GM12875 (cell line): ENCODE data around the gene MDC1.

ENCODE experiments used
- H3K4me3 ChIP-seq: one replicate; pipeline ENCODE4 v1.5.1; 2011; ENCODE audit warnings: low read depth, low read length, control low read depth
- TF ChIP-seq, protein P1 (sequence below): IDR thresholded peaks from 2 replicates; pipeline ENCODE4 v1.5.1; 2011; ENCODE audit warnings: low read depth, mild to moderate bottlenecking, control low read depth, inconsistent platforms, low read length, moderate library complexity, borderline replicate concordance; ENCODE audit not compliant: insufficient read depth

The MDC1 gene

DNA sequence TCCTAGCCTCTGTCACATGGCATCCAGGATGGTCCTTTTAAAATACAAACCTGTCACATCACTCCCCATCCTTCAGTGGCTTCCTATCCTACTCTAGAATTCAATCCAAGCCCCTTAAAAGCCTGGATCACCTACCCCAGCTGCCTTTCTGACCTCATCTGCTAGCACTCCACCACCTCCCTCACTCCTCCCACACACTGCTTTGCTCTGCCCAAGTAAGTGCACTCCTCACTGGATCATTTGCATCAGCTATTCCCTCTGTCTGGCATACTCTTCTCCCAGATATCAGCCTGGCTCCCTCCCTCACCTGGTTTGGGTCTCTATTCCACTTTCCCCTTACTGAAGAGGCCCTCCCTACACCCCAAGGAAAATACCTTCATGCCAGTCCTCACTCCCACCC, 59.6 kb downstream of the MDC1 start:
- TF ChIP-seq, protein P1, sequence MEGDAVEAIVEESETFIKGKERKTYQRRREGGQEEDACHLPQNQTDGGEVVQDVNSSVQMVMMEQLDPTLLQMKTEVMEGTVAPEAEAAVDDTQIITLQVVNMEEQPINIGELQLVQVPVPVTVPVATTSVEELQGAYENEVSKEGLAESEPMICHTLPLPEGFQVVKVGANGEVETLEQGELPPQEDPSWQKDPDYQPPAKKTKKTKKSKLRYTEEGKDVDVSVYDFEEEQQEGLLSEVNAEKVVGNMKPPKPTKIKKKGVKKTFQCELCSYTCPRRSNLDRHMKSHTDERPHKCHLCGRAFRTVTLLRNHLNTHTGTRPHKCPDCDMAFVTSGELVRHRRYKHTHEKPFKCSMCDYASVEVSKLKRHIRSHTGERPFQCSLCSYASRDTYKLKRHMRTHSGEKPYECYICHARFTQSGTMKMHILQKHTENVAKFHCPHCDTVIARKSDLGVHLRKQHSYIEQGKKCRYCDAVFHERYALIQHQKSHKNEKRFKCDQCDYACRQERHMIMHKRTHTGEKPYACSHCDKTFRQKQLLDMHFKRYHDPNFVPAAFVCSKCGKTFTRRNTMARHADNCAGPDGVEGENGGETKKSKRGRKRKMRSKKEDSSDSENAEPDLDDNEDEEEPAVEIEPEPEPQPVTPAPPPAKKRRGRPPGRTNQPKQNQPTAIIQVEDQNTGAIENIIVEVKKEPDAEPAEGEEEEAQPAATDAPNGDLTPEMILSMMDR: no peak
- H3K4me3 ChIP-seq: no peak overlapping the region

DNA sequence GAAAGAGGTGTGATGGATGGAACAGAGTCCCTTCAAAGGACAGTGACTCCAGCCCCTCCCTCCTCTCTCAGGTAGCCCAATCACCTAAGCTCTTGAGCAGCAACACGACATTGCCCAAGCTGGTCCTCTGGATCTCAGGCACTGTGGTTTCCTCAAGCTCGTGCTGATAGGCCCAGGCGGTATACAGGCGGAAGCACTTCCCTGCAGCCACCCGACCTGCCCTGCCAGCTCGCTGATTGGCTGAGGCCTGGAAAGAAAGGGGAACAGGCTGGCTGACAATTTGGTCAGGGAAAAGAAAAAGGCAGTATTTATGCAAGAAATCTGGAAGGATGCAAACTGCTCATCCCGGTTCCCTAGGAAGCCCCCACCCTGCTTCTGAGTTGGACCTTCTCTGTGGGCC, 60.6 kb downstream of the MDC1 start:
- TF ChIP-seq, protein P1: no peak
- H3K4me3 ChIP-seq: no peak overlapping the region

DNA sequence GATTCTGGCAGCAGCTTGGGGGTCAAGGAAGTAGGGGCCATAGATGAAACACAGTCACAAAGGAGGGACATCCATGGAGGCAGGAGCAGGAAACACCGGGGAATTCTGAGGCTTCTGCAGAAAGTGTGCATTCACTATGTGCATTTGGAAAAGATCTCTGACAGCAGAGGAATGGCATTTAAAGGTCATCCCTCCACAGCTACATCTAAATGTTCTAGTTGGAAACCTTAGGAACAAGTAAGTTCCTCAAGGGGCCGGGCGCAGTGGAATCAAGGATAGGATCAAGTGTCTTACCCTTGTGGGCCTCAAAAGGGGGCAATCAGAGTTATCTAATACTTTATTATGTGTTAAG, 61.4 kb downstream of the MDC1 start:
- TF ChIP-seq, protein P1: no peak
- no peak overlapping the region for H3K4me3 ChIP-seq

DNA sequence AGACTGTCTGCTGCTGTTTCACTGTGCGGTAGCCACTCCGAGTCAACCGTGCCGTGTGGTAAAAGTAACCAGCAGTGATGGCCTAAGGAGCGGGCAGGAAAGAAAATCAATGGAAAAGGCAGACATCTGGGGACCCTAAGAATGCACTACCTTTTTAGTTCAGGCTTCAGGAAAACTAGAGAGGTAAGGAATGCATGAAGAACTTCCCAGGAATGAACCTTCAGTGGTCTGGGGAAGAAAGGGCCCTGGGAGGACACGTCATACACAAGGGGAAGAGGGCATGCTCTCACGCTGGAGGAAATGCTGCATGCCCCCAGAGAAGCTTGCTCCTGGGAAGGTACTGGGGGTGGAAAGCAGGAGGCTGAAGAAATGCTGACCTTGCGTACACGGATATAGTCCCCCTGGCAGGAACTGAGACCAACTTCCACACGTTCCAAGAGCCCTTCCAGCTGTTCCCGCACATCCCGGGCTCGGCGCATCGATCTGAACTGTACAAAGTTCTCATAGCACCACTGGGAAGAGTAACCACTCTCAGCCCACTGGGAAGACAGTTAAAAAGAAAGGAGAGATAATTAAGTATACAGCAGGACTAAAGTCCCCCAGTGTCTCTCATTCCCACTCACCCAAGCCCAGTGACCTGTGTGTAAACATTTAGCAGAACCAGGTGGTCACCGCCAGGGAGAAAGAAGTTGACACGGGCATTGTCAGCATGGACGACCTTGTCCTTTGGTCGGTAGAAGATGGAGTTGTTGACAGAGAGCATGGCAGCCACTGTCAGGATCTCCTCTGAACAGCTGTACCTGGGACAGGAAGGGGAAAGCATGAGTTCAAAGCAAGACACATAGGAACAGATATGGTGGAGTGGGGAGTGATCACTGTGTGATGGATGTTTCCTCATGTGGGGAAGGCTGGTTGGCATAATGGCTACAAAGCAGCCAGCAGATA, 62.0 kb downstream of the MDC1 start:
- TF ChIP-seq, protein P1: no peak
- H3K4me3 ChIP-seq: no peak overlapping the region

DNA sequence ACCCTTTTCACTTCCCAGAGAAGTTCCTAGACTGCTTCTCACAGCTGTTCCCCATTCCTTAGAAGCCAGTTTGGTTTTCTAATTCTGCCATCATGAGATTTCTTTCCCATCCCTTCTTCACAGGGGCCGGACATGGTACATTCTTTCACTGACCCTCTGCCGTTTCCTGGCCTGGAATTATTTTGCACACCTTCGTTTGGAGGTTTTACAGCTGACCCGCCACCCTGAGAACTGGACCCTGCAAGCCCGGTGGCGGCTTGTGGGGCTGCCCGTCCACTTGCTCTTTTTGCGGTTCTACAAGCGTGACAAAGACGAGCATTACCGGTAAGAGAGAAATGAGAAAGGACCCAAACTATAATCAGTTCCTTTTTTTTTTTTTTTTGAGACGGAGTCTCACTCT, 65.9 kb downstream of the MDC1 start:
- TF ChIP-seq, protein P1: no peak
- no peak overlapping the region for H3K4me3 ChIP-seq
